ENCODE data around the gene GPANK1. TPM values are rescaled to one million over a fixed set of nuclear protein-coding genes. Genes with fewer than 3 reads are reported as not detected.
A peak's percentile ranks its signal among the peaks of the same experiment; 100 is the strongest.

The GPANK1 gene
- total RNA-seq, 2 donors from 2014 or later = 16.1 to 21.3 TPM

DNA sequence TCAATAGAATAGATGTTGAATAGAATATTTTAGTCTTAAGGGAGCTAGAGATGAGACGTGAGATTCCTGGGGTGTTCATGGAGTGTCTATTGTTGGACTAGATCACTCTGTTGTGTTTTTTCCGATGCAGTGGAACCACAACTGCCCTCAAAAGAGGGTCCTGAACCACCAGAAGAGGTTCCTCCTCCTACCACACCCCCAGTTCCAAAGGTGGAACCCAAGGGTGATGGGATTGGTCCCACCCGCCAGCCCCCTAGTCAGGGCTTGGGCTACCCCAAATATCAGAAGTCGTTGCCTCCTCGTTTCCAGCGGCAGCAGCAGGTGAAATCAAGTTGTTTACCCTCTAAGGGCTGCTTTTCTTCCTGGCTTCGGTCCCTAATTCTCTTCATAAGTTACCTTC, 35.8 kb downstream of the GPANK1 start:
- 94 to 95% methylated on average over 5 to 7 of the region's 7 CpGs for whole genome bisulfite sequencing, 2 experiments (ENCODE audit: insufficient coverage in 1 of 2, insufficient read length in 1 of 2)
- no peak overlapping the region for H3K4me3 ChIP-seq (ENCODE audit: low read length)
- no peaks in the 10 kb centered on the region for H3K9me3 ChIP-seq (ENCODE audit: control insufficient read depth, low read length)
- Mint-ChIP-seq H3K4me3 (no peak overlapping the region), H3K27me3 (ENCODE audit: insufficient read depth) (no peaks in the 10 kb centered on the region), H3K9me3 (no peaks in the 10 kb centered on the region), H3K27ac (peak overlapping the region; percentile 82), H3K4me1 (no peaks in the 10 kb centered on the region), H3K36me3 (ENCODE audit: low read depth) (peaks cover 93% of the 10 kb centered on the region)
- TF ChIP-seq, protein P1, sequence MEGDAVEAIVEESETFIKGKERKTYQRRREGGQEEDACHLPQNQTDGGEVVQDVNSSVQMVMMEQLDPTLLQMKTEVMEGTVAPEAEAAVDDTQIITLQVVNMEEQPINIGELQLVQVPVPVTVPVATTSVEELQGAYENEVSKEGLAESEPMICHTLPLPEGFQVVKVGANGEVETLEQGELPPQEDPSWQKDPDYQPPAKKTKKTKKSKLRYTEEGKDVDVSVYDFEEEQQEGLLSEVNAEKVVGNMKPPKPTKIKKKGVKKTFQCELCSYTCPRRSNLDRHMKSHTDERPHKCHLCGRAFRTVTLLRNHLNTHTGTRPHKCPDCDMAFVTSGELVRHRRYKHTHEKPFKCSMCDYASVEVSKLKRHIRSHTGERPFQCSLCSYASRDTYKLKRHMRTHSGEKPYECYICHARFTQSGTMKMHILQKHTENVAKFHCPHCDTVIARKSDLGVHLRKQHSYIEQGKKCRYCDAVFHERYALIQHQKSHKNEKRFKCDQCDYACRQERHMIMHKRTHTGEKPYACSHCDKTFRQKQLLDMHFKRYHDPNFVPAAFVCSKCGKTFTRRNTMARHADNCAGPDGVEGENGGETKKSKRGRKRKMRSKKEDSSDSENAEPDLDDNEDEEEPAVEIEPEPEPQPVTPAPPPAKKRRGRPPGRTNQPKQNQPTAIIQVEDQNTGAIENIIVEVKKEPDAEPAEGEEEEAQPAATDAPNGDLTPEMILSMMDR (conservative IDR thresholded peaks at IDR 0.05) = no peak
- H3K9ac ChIP-seq (ENCODE audit: extremely low read depth, low read length, poor library complexity, severe bottlenecking) = no peak overlapping the region
- H3K27ac ChIP-seq (ENCODE audit: low read depth, low read length) = no peak overlapping the region
- H3K27me3 ChIP-seq (ENCODE audit: control insufficient read depth, insufficient read depth, low read length, poor library complexity, severe bottlenecking) = no peaks in the 10 kb centered on the region
- H3K36me3 ChIP-seq (ENCODE audit: control insufficient read depth, insufficient read depth, low read length) = peaks cover 95% of the 10 kb centered on the region
- no peak for DNase-seq
- H3K4me1 ChIP-seq (ENCODE audit: control insufficient read depth, insufficient read depth, low read length) = no peaks in the 10 kb centered on the region

DNA sequence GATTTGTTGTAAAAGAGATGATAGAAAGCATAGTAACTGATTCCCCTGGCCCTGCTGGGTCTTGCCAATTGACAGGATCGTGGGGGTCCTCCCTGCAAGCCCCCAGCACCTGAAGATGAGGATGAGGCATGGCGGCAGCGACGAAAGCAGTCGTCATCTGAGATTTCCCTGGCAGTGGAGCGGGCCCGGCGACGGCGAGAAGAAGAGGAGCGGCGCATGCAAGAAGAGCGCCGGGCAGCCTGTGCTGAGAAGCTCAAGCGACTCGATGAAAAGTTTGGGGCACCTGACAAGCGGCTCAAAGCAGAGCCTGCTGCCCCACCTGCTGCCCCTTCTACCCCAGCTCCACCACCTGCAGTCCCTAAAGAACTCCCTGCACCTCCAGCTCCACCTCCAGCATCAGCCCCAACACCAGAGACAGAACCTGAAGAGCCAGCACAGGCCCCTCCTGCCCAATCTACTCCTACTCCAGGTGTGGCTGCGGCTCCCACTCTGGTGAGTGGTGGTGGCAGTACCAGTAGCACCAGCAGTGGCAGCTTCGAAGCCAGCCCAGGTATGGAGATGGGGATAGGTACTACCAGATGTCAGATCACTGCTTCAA, 37.0 kb downstream of the GPANK1 start:
- H3K27me3 Mint-ChIP-seq (ENCODE audit: insufficient read depth) = no peaks in the 10 kb centered on the region
- 96 to 97% methylated on average over 15 to 19 of the region's 19 CpGs for WGBS, 2 experiments (ENCODE audit: insufficient coverage in 1 of 2, insufficient read length in 1 of 2)
- Histone ChIP-seq H3K27me3 (ENCODE audit: control insufficient read depth, insufficient read depth, low read length, poor library complexity, severe bottlenecking) (no peaks in the 10 kb centered on the region), H3K27ac (ENCODE audit: low read depth, low read length) (no peak overlapping the region), H3K9ac (ENCODE audit: extremely low read depth, low read length, poor library complexity, severe bottlenecking) (no peak overlapping the region), H3K4me3 (ENCODE audit: low read length) (no peak overlapping the region), H3K36me3 (ENCODE audit: control insufficient read depth, insufficient read depth, low read length) (peaks cover 95% of the 10 kb centered on the region), H3K4me1 (ENCODE audit: control insufficient read depth, insufficient read depth, low read length) (no peaks in the 10 kb centered on the region), H3K9me3 (ENCODE audit: control insufficient read depth, low read length) (no peaks in the 10 kb centered on the region)
- TF ChIP-seq, protein P1 (conservative IDR thresholded peaks at IDR 0.05) = no peak
- no peak overlapping the region for H3K4me3 Mint-ChIP-seq
- no peak for DNase-seq
- H3K9me3 Mint-ChIP-seq = no peaks in the 10 kb centered on the region
- peaks cover 2% of the 10 kb centered on the region for H3K4me1 Mint-ChIP-seq
- no peak overlapping the region for H3K27ac Mint-ChIP-seq
- H3K36me3 Mint-ChIP-seq (ENCODE audit: low read depth) = peaks cover 93% of the 10 kb centered on the region

DNA sequence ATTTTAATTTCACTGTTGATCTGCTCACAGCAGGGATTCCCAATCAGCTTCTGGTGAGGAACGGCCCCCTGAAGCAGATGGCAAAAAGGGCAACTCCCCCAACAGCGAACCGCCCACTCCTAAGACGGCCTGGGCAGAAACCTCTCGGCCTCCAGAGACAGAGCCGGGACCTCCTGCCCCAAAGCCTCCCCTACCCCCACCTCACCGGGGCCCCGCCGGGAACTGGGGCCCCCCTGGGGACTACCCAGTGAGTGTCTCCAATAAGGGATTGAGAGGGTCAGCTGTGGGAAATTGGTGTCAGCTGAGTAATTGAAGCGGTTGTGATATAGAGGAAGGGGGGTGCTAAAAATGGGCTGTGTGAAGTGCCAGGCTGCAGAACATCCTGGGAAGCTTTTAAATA, 37.8 kb downstream of the GPANK1 start:
- Mint-ChIP-seq H3K9me3 (no peaks in the 10 kb centered on the region), H3K36me3 (ENCODE audit: low read depth) (peaks cover 94% of the 10 kb centered on the region), H3K4me3 (no peak overlapping the region), H3K4me1 (peaks cover 11% of the 10 kb centered on the region), H3K27me3 (ENCODE audit: insufficient read depth) (no peaks in the 10 kb centered on the region), H3K27ac (peak overlapping the region; percentile 55)
- TF ChIP-seq, protein P1 (conservative IDR thresholded peaks at IDR 0.05) = no peak
- Histone ChIP-seq H3K4me3 (ENCODE audit: low read length) (no peak overlapping the region), H3K9ac (ENCODE audit: extremely low read depth, low read length, poor library complexity, severe bottlenecking) (no peak overlapping the region), H3K27me3 (ENCODE audit: control insufficient read depth, insufficient read depth, low read length, poor library complexity, severe bottlenecking) (no peaks in the 10 kb centered on the region), H3K9me3 (ENCODE audit: control insufficient read depth, low read length) (no peaks in the 10 kb centered on the region), H3K27ac (ENCODE audit: low read depth, low read length) (no peak overlapping the region), H3K36me3 (ENCODE audit: control insufficient read depth, insufficient read depth, low read length) (peaks cover 95% of the 10 kb centered on the region), H3K4me1 (ENCODE audit: control insufficient read depth, insufficient read depth, low read length) (no peaks in the 10 kb centered on the region)
- DNase-seq = no peak
- 96 to 100% methylated on average over 1 to 10 of the region's 10 CpGs for WGBS, 2 experiments (ENCODE audit: insufficient coverage in 1 of 2, insufficient read length in 1 of 2)

Data from endodermal cell (in vitro differentiated cells).